HCT116 (cell line): ENCODE data around the gene KLHDC7B. TPM values are rescaled to one million over a fixed set of nuclear protein-coding genes. Genes with fewer than 3 reads are reported as not detected.

Experiments
- ATAC-seq: fragments of 200-7000 bp; cut with Tn5 transposase; 2 replicates; pipeline ENCODE4 v1.9.1; 2020; ENCODE audit warnings: mild to moderate bottlenecking, moderate library complexity
- BruUV-seq: library from RNA; stranded (reverse); fragments of 400-500 nt; replicated peaks from 2 replicates; lab custom pipeline; 2021; lab: Mats Ljungman, UMichigan
- CTCF ChIA-PET: fragments of 300-600 bp; sonication (Branson Sonifier 250); formaldehyde crosslinking; loops from one replicate; lab custom pipeline; 2021; ENCODE audit warnings: antibody characterized with exemption; lab: Charles Lee
- POLR2A ChIA-PET: fragments of 300-600, 350-600 bp; sonication (Branson Sonifier 250); formaldehyde crosslinking; loops from one replicate; lab custom pipeline; 2021; ENCODE audit warnings: antibody characterized with exemption; lab: Charles Lee
- RAD21 ChIA-PET, 2 experiments: fragments of 300-600 bp; sonication (Branson Sonifier 250); formaldehyde crosslinking; loops; one replicate each; lab custom pipeline; 2023; ENCODE audit warnings: low total read pairs in 2 of 2; ENCODE audit not compliant: uncharacterized antibody in 2 of 2, unreplicated experiment in 2 of 2, low non-redundant PET in 1 of 2; lab: Charles Lee
- DNase-seq: peaks from one replicate; pipeline ENCODE4 v3.0.0-alpha.2; 2010; ENCODE audit warnings: low read depth, low spot score
- H2AFZ ChIP-seq: fragments of 200-600 bp; shearing (Covaris generic), sonication (generic); 2 replicates; pipeline ENCODE4 v1.6.1; 2017; ENCODE audit warnings: low read depth, mixed run types, mixed read lengths, antibody characterized with exemption, low read length; ENCODE audit not compliant: poor library complexity, severe bottlenecking
- H3K27ac ChIP-seq: 2 replicates; pipeline ENCODE4 v1.5.1; 2012; ENCODE audit warnings: low read depth, low read length
- H3K27me3 ChIP-seq: fragments of 200-600 bp; sonication (generic); 2 replicates; pipeline ENCODE4 v1.6.1; 2016; ENCODE audit warnings: mixed run types, low read length, mixed read lengths; ENCODE audit not compliant: insufficient read depth
- H3K36me3 ChIP-seq, 2 experiments: fragments of 200-500 bp in 1 of 2; fragments of 200-600 bp in 1 of 2; sonication (Bioruptor generic) in 1 of 2; sonication (generic) in 1 of 2; 2 replicates each; pipeline versions ENCODE4 v1.5.1 to v1.6.1; 2014 to 2016; ENCODE audit warnings: low read length in 2 of 2, inconsistent platforms in 1 of 2, mixed read lengths in 1 of 2, mixed run types in 1 of 2; ENCODE audit not compliant: insufficient read depth in 2 of 2, control insufficient read depth in 1 of 2
- H3K4me1 ChIP-seq, 2 experiments: fragments of 200-600 bp in 1 of 2; sonication (generic) in 1 of 2; 2 replicates each; pipeline versions ENCODE4 v1.5.1 to v1.6.1; 2012 to 2017; ENCODE audit warnings: low read length in 2 of 2, inconsistent platforms in 1 of 2, mild to moderate bottlenecking in 1 of 2, mixed read lengths in 1 of 2, mixed run types in 1 of 2, moderate library complexity in 1 of 2; ENCODE audit not compliant: insufficient read depth in 2 of 2, control insufficient read depth in 1 of 2
- H3K4me2 ChIP-seq: fragments of 200-600 bp; sonication (generic); 2 replicates; pipeline ENCODE4 v1.6.1; 2017; ENCODE audit warnings: mixed run types, low read length, mixed read lengths
- H3K4me3 ChIP-seq, 2 experiments: fragments of 200-600 bp in 1 of 2; sonication (generic) in 1 of 2; replicated peaks in 1 of 2; 2 replicates each; pipeline ENCODE4 v1.5.1; 2011 to 2016; ENCODE audit warnings: low read length in 2 of 2, control low read depth in 1 of 2, low read depth in 1 of 2, mild to moderate bottlenecking in 1 of 2, mixed read lengths in 1 of 2, mixed run types in 1 of 2
- H3K79me2 ChIP-seq: fragments of 200-600 bp; sonication (generic); 2 replicates; pipeline ENCODE4 v1.6.1; 2017; ENCODE audit warnings: mild to moderate bottlenecking, mixed run types, low read length, moderate library complexity, mixed read lengths; ENCODE audit not compliant: insufficient read depth
- H3K9ac ChIP-seq: fragments of 200-600 bp; sonication (generic); 2 replicates; pipeline ENCODE4 v1.6.1; 2016; ENCODE audit warnings: low read length, mixed read lengths
- H3K9me2 ChIP-seq: fragments of 200-600 bp; sonication (generic), shearing (Covaris generic); 2 replicates; pipeline ENCODE4 v1.6.1; 2017; ENCODE audit warnings: mixed run types, mild to moderate bottlenecking, moderate library complexity; ENCODE audit not compliant: insufficient read depth
- H3K9me3 ChIP-seq, 2 experiments: fragments of 200-500 bp in 1 of 2; fragments of 200-600 bp in 1 of 2; sonication (Bioruptor generic) in 1 of 2; sonication (generic) in 1 of 2; 2 replicates each; pipeline ENCODE4 v1.6.1; 2014 to 2017; ENCODE audit warnings: low read length in 2 of 2, mixed read lengths in 2 of 2, inconsistent platforms in 1 of 2, low read depth in 1 of 2, mild to moderate bottlenecking in 1 of 2, mixed run types in 1 of 2, moderate library complexity in 1 of 2; ENCODE audit not compliant: control insufficient read depth in 1 of 2, insufficient read depth in 1 of 2
- H4K20me1 ChIP-seq: fragments of 200-600 bp; sonication (generic), shearing (Covaris generic); 2 replicates; pipeline ENCODE4 v1.6.1; 2017; ENCODE audit warnings: mixed run types, mild to moderate bottlenecking, moderate library complexity; ENCODE audit not compliant: insufficient read depth
- EZH2phosphoT487 ChIP-seq: fragments of 200-600 bp; IDR thresholded peaks from 2 replicates; pipeline ENCODE4 v1.6.1; 2018; ENCODE audit warnings: antibody characterized with exemption, borderline replicate concordance
- FOSL1 ChIP-seq: IDR thresholded peaks from 2 replicates; pipeline ENCODE4 v1.6.1; 2012; ENCODE audit warnings: low read depth
- JUND ChIP-seq: IDR thresholded peaks from 2 replicates; pipeline ENCODE4 v1.6.1; 2012
- RAD21 ChIP-seq: IDR thresholded peaks from 2 replicates; pipeline ENCODE4 v1.6.1; 2012; ENCODE audit warnings: low read depth, mild to moderate bottlenecking
- SIN3A ChIP-seq: IDR thresholded peaks from 2 replicates; pipeline ENCODE4 v1.6.1; 2012; ENCODE audit warnings: low read depth
- SRF ChIP-seq: IDR thresholded peaks from 2 replicates; pipeline ENCODE4 v1.6.1; 2012; ENCODE audit warnings: low read depth
- intact Hi-C: fragments of 100-400 bp; cut with micrococcal nuclease; formaldehyde crosslinking; loops from 2 replicates; pipeline ENCODE4 v1.10.0; 2022
- total RNA-seq: library from RNA; stranded (reverse); gene quantifications from one replicate; pipeline ENCODE4 v1.2.1, GENCODE V29; 2021; ENCODE audit not compliant: unreplicated experiment
- TF ChIP-seq, protein P1 (sequence below): IDR thresholded peaks from 2 replicates; pipeline ENCODE4 v1.6.1; 2012; ENCODE audit warnings: low read depth
- TF ChIP-seq, protein P2 (sequence below): IDR thresholded peaks from 2 replicates; pipeline ENCODE4 v1.6.1; 2012
- TF ChIP-seq, protein P3 (sequence below): IDR thresholded peaks from 2 replicates; pipeline ENCODE4 v1.6.1; 2011; ENCODE audit warnings: mild to moderate bottlenecking, low read length, moderate library complexity; ENCODE audit not compliant: insufficient replicate concordance; ENCODE audit errors: extremely low read depth

The KLHDC7B gene
- total RNA-seq, 1 experiment from 2014 or later, result 0.69 TPM

DNA sequence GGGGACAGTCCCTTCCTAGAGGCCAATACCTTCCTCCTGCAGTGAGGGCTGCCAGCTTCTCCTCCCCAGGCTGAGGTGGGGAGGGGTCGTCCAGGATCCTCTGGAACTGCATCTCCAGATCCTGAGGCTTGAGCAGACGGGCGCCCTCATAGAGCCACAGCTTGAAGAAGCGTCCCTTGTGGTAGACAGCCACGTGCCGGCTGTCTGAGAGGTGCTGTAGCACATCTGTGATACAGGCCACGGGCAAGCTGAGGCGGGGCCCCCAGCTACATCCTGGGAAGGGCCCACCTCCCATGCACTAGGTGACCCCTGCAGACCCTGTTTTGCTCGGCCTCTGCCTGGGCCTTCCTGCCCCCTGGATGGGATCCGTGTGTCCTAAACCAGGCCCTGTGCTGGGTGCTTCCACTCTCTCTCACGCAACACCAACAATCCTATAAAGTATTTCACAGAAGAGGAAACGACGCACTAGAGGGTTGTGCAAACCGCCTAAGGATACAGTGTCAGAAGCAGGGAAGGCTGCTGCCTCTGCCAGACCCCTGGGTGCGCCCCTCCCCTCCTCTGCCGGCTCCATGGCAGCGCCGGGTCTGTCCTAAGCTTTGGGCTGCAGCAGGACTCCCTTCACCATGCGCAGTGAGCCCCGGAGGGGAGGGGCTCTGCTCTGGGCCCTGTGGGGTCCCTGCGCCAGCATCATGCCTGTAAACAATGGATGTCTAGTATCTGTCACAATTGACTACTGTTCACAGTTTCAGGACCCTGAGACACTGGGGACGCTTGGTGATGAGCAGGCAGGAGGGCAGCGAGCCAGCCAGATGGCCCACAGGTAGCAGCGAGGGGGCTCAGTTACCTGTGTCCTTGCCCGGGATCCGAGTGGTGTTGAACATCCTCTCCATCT is 28.0 kb downstream of the KLHDC7B start:
- ATAC-seq (no peak), DNase-seq (no peak)
- no peak overlapping the region for H3K27ac ChIP-seq
- H3K79me2 ChIP-seq, result no peaks in the 10 kb centered on the region
- ChIA-PET POLR2A (no interaction called here), RAD21 (no interaction called here), CTCF (interaction anchor here (1.2 to 2.8 kb wide), 2 partner anchors 11 to 47 kb away, joined by 6 to 16 read pairs; partner anchors contain the start of gene SYCE3)
- H3K27me3 ChIP-seq, result no peaks in the 10 kb centered on the region
- no TSS peak for BruUV-seq
- H3K9me2 ChIP-seq, result no peaks in the 10 kb centered on the region
- H3K4me1 ChIP-seq, result peaks cover 0 to 3% of the 10 kb centered on the region in 2 experiments; a peak in 1 of 4 replicates
- H3K36me3 ChIP-seq, result peaks cover 0 to 5% of the 10 kb centered on the region in 2 experiments; a peak in 2 of 4 replicates
- TF ChIP-seq, protein P1, sequence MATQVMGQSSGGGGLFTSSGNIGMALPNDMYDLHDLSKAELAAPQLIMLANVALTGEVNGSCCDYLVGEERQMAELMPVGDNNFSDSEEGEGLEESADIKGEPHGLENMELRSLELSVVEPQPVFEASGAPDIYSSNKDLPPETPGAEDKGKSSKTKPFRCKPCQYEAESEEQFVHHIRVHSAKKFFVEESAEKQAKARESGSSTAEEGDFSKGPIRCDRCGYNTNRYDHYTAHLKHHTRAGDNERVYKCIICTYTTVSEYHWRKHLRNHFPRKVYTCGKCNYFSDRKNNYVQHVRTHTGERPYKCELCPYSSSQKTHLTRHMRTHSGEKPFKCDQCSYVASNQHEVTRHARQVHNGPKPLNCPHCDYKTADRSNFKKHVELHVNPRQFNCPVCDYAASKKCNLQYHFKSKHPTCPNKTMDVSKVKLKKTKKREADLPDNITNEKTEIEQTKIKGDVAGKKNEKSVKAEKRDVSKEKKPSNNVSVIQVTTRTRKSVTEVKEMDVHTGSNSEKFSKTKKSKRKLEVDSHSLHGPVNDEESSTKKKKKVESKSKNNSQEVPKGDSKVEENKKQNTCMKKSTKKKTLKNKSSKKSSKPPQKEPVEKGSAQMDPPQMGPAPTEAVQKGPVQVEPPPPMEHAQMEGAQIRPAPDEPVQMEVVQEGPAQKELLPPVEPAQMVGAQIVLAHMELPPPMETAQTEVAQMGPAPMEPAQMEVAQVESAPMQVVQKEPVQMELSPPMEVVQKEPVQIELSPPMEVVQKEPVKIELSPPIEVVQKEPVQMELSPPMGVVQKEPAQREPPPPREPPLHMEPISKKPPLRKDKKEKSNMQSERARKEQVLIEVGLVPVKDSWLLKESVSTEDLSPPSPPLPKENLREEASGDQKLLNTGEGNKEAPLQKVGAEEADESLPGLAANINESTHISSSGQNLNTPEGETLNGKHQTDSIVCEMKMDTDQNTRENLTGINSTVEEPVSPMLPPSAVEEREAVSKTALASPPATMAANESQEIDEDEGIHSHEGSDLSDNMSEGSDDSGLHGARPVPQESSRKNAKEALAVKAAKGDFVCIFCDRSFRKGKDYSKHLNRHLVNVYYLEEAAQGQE, result no peak
- TF ChIP-seq EZH2phosphoT487 (no peak), FOSL1 (no peak), JUND (no peak), SIN3A (no peak), SRF (no peak), RAD21 (no peak)
- TF ChIP-seq, protein P2, sequence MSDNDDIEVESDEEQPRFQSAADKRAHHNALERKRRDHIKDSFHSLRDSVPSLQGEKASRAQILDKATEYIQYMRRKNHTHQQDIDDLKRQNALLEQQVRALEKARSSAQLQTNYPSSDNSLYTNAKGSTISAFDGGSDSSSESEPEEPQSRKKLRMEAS, result no peak
- TF ChIP-seq, protein P3, sequence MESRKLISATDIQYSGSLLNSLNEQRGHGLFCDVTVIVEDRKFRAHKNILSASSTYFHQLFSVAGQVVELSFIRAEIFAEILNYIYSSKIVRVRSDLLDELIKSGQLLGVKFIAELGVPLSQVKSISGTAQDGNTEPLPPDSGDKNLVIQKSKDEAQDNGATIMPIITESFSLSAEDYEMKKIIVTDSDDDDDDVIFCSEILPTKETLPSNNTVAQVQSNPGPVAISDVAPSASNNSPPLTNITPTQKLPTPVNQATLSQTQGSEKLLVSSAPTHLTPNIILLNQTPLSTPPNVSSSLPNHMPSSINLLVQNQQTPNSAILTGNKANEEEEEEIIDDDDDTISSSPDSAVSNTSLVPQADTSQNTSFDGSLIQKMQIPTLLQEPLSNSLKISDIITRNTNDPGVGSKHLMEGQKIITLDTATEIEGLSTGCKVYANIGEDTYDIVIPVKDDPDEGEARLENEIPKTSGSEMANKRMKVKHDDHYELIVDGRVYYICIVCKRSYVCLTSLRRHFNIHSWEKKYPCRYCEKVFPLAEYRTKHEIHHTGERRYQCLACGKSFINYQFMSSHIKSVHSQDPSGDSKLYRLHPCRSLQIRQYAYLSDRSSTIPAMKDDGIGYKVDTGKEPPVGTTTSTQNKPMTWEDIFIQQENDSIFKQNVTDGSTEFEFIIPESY, result no peak
- H3K4me2 ChIP-seq, result no peak overlapping the region
- no peak overlapping the region for H2AFZ ChIP-seq
- H3K9me3 ChIP-seq, result no peaks in the 10 kb centered on the region
- no peak overlapping the region for H3K9ac ChIP-seq
- intact Hi-C loops, result no loop called here
- H4K20me1 ChIP-seq, result no peaks in the 10 kb centered on the region
- H3K4me3 ChIP-seq, result no peak overlapping the region
